ENCODE measurements around the gene HNRNPUL2.

HNRNPUL2 gene

GRCh38 chr11:62724171-62724570 is 3.1 kb downstream of the HNRNPUL2 start:
- no peak for TF ChIP-seq CTCF (IDR thresholded peaks at IDR 0.05; ENCODE audit: low read depth, low read length)
- DNase-seq (ENCODE audit: extremely low read depth, low read depth), result no peak

- no peak; the same call in 1 of the 2 replicates for TF ChIP-seq CTCF (IDR thresholded peaks at IDR 0.05; ENCODE audit: low read depth, low read length)
- DNase-seq (ENCODE audit: extremely low read depth, low read depth), result no peak
These were observed 5.3 kb downstream of the HNRNPUL2 start for GRCh38 chr11:62721994-62722393.

DNA sequence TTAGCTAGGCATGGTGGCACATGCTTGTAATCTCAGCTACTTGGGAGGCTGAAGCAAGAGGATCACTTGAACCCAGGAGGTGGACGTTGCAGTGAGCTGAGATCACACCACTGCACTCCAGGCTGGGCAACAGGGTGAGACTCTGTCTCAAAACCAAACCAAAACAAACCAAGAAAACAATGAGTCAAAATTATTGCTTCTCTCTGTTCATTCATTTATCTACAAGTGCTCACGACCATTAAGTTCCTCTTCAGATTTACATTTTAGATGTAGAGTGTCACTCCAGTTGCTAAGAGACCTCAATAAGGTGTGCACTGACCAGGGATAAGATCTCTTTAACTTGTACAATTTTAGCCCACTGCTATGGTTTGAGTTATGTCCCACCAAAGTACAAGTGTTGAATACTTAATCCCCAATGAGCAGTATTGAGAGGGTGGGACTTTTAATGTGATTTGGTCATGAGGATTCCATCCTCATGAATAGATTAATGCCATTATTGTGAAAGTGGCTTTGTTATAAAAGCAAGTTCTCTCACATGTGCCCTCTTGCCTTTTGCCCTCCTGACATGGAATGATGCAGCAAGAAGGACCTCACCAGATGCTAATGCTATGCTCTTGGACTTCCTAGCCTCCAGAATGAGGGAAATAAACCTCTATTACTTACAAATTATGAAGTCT is 7.8 kb downstream of the HNRNPUL2 start:
- TF ChIP-seq CTCF (IDR thresholded peaks at IDR 0.05; ENCODE audit: low read depth, low read length), result no peak
- no peak for DNase-seq (ENCODE audit: extremely low read depth, low read depth)

GRCh38 chr11:62716816-62717215 is 10.4 kb downstream of the HNRNPUL2 start:
- DNase-seq (ENCODE audit: extremely low read depth, low read depth), result no peak
- no peak for TF ChIP-seq CTCF (IDR thresholded peaks at IDR 0.05; ENCODE audit: low read depth, low read length)

DNA sequence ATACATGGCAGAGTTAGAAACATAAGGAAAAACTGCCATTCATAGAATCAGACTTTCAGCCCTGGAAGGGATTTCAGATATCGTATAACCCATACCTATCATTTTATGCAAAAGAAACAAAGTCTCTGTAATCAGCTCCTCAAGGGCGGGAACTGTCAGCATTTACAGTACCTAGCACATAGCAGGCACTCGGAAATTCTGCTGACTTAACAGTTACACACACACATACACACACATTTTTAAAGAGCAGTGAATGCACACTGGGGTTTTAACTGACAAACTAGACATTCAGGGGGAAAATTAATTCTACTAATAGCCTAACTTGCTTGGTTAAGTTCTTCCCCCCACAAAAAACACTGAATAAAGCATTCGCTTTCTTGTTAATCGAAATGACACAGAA is 11.1 kb downstream of the HNRNPUL2 start:
- no peak for DNase-seq (ENCODE audit: extremely low read depth, low read depth)
- no peak for TF ChIP-seq CTCF (IDR thresholded peaks at IDR 0.05; ENCODE audit: low read depth, low read length)

- TF ChIP-seq CTCF (IDR thresholded peaks at IDR 0.05; ENCODE audit: low read depth, low read length), result no peak
- no peak for DNase-seq (ENCODE audit: extremely low read depth, low read depth)
These were observed 11.8 kb downstream of the HNRNPUL2 start for GRCh38 chr11:62715150-62716130.

DNA sequence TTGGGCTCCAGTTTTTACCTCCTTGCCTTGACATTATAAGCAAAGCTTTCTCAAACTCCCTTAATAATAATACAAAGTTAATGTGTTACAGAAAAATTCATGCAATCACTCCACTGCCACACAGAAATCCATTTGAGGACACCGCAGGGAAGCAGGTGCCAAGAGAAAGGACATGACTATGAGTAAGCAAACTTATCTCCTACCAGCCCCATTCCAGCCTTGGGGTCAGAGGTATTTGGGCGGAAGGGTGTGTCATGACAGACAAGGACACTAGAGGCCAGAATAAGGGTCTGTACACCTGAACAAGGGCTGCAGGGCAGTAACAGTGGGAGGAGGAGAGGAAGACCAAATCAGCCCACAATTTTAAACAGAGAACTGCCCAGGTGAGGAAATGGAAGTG is 13.9 kb downstream of the HNRNPUL2 start:
- DNase-seq (ENCODE audit: extremely low read depth, low read depth), result no peak
- no peak for TF ChIP-seq CTCF (IDR thresholded peaks at IDR 0.05; ENCODE audit: low read depth, low read length)
